OCI-LY1 (cell line): ENCODE measurements around the gene DOCK2.

Experiments
- EZH2 ChIP-seq: fragments of 200-600 bp; sonication (generic), shearing (Covaris generic); IDR thresholded peaks from 2 replicates; pipeline ENCODE4 v1.8.0; 2017; ENCODE audit warnings: borderline replicate concordance, mixed run types, mild to moderate bottlenecking, antibody characterized with exemption, low read length, moderate library complexity, mixed read lengths
- TF ChIP-seq, protein P1 (sequence below): fragments of 200-600 bp; sonication (generic), shearing (Covaris generic); IDR thresholded peaks from 2 replicates; pipeline ENCODE4 v1.5.1; 2017; ENCODE audit warnings: mild to moderate bottlenecking, antibody characterized with exemption, low read length, moderate library complexity, mixed read lengths

DNA sequence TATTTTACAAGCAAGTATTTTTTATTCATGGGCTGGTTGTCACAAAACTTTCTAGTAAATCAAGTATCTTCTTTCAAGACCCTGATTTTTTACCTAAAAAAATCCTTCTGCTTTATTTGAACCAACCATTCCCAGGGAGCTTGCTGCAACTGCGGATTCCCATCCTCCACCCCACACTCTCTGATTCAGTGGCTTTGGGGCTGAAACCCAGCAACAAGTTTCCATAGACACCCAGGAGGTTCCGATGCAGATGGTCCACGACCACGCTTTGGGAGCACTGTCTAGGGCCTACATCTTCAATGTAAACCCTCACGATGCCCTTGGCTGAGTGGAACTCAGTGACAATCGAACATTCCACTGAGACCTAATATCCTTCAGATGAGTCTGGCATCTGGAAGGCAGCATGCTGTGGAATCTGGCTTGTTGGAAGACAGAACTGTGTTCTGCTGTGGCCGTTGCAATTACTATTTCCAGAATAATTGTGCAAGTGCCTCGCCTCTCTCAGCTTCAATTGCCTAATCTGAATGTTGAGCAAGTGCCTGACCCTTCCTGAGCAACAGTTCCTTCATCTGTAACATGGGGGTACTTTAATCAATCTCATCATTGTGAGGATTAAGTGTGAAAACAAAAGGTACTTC is 238.1 kb downstream of the DOCK2 start:
- TF ChIP-seq, protein P1, sequence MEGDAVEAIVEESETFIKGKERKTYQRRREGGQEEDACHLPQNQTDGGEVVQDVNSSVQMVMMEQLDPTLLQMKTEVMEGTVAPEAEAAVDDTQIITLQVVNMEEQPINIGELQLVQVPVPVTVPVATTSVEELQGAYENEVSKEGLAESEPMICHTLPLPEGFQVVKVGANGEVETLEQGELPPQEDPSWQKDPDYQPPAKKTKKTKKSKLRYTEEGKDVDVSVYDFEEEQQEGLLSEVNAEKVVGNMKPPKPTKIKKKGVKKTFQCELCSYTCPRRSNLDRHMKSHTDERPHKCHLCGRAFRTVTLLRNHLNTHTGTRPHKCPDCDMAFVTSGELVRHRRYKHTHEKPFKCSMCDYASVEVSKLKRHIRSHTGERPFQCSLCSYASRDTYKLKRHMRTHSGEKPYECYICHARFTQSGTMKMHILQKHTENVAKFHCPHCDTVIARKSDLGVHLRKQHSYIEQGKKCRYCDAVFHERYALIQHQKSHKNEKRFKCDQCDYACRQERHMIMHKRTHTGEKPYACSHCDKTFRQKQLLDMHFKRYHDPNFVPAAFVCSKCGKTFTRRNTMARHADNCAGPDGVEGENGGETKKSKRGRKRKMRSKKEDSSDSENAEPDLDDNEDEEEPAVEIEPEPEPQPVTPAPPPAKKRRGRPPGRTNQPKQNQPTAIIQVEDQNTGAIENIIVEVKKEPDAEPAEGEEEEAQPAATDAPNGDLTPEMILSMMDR: no peak
- TF ChIP-seq EZH2: no peak
